CD4-positive, alpha-beta T cell treated with Interleukin-17A for 4 hours (primary cell): ENCODE measurements around the gene RFXANK.
A peak's percentile ranks its signal among the peaks of the same experiment; 100 is the strongest.
"Not testable (repeated sequence)": the region's sequence is repeated elsewhere in the genome, so short reads cannot be mapped to it uniquely, and the experiment has no call there.

ENCODE experiments used
- DNase-seq: peaks from one replicate; pipeline ENCODE4 v3.0.0-alpha.2; 2020; ENCODE audit warnings: mixed read lengths

RFXANK gene, protein sequence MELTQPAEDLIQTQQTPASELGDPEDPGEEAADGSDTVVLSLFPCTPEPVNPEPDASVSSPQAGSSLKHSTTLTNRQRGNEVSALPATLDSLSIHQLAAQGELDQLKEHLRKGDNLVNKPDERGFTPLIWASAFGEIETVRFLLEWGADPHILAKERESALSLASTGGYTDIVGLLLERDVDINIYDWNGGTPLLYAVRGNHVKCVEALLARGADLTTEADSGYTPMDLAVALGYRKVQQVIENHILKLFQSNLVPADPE

DNA sequence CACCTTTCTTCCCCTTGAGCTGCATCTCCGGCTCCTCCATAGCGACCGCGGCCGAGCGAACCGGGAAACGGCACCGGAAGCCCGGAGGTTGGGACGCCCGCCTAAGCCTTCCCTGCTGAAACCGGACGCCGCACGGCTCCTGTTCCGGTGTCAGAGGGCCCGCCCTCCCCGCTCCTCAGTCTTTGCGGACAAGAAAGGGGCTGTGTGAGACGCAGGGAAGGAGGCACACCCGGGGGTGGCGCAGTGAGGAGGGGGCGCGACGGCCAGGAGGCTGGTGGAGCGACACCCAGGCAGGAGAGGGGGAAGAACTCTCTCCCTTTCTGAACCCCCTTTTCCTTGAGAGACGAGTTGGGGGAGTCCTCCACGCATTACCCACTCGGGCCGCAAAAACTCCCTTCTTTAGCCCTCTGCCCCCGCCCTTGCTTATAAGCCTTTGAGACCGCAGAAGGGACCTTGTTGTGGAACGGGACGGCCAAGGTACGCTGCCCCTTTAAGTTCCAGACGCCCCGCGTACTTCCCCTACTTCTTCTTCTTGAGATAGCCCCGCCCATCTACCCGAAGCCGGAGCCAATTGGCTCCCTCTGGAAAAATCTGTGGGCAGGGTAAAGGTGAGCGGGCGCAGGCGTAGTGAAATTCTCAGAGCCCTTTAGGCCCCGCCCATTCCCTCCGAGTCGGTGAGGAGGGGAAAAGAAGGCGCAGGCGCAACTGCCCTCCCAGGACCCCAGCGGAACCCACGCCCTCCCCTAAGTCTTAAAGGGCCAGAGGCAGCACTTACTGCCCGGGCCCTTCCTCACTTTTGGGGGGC, at the start of gene RFXANK, which contains the start of gene BORCS8:
RFXANK (plus strand) TSS at position 181 of the 805 bp plus-strand sequence. CDS start 1,689 bp downstream, outside the sequence.
BORCS8 (minus strand) TSS at position 75 of the 805 bp plus-strand sequence; CDS start at position 40, 35 bp downstream.
- peak; percentile 99 for DNase-seq

DNA sequence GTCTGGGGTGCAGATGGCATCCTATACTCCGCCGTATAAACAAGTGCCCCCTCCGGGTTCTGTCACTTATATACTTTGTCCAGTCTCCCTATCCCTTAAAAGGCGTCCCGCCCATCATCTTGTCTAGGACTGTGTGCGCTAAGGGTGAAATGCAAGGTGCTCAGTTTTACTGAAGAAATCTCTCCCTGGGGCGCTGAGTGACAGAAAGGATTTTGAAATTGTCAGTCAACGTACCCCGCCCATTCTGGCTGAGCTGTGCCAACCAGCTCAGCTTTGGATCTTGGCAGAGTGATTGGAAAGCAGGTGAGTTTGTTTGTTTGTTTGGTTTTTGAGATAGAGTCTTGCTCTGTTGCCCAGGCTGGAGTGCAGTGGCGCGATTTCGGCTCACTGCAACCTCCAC, 49.7 kb upstream of the RFXANK start:
- DNase-seq: no peak

DNA sequence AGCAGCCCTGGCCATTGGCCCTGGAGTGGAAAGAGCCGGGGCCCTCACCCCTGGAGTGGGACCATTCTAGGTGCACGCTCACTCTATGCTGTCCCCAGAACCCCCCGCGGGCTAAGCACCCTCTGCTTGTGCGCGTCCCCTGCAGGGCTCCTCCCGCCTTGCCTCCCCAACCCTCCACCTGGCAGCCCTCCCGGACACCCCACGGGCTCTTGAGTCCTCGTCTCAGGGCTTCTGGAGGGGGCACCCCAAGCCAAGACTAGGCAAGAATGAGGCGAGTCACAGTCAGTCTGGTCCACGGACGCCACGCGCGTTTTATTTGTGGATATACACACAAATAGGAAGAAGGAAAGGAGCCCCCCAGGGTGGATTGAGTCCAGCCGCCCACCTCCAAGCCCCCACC, 46.8 kb upstream of the RFXANK start:
- DNase-seq: no peak

DNA sequence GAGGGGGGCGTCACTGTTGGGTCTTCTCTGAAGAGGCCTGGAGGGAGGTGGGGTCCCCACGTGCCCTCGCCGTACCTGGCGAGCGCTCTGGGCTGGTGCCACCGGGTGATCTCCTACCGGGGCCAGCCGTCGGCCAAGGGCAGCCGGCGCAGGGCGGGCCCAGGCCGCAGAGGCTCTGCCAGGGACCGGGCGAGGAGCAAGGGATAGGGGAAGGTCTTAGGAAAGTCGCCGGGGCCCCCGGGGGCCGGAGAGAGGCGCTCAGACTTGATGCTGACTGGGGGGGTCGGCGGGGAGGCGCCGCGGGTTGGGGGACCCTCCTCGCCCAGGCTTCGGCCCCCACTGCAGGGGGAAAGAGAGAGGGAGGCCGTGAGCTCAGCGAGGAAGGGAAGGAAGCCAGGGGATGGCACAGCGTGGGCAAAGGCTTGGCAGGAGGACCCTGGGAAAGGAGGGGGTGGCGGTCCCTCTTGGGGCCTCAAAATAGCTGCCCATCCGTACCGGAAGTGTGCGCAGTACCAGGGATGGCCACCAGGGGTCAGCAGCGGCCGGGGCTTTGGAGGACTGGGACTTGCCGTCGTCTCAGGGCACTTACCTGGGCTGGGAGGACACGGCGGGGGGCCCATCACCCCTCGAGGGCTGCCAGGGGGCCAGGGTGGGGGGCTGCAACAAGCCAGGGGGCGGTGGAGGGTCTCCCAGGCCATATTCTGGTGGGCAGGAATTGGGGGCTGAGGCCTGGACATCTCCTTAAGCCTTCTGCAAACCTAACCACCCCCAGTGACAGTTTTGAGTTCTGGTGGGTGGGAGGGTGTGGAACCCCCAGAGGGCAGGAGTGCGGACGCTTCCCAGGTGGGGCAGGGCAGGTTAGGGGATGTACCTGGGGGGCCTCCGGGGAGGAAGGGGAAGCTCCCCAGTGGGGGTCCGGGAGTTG, 46.1 kb upstream of the RFXANK start:
- peak; percentile 88 for DNase-seq

DNA sequence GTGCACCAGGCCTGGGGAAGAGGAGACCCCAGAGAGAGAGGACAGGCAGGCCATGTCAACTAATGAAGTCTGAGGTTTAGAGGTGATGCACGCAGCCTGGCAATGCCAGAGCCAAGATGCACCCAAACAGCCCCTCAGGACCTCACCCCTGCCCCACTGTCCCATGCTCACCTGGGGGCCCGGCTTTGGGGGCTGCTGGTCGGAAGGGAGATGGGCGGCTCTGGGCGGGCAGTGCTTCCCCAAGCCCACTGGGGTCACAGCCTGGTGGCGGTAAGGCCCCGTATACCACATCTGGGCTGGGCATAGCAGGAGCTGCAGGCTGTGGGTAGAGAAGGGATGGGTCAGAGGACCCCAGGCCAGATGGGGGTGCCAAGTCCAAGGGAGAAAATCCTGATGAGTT, 45.2 kb upstream of the RFXANK start:
- no peak for DNase-seq

DNA sequence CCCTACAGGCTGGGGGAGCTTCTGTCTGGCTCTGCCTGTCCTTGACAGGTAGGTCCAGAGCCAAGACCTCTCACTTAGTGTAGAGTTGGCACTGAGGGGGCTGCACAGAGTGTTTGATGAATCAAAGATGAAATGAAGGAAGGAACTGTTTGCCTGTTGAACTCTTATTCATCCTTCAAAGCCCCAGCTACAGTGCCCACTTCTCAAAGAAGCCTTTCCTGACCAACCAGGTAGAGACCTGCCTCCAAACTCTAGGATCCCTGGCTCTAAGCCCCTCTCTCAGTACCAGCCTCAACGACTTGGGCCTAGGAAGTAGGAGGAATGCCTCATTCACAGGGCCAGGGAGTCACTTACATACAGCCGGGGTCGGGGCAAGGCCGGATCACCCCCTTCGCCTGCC, 44.7 kb upstream of the RFXANK start:
- DNase-seq: no peak

DNA sequence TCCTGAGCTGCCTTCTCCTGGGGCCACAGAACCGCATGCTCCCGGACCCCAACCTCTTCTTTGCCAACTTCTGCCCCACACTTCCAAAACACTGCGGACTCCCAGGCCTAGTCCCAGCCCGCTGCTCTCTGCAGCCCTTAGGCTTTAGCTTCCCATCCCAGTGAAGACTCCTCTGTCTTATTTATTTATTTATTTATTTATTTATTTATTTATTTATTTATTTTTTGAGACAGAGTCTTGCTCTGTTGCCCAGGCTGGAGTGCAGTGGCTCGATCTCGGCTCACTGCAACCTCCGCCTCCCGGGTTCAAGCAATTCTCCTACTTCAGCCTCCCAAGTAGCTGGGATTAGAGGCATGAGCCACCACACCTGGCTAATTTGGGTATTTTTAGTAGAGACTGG, 43.6 kb upstream of the RFXANK start:
- not testable (repeated sequence) for DNase-seq

DNA sequence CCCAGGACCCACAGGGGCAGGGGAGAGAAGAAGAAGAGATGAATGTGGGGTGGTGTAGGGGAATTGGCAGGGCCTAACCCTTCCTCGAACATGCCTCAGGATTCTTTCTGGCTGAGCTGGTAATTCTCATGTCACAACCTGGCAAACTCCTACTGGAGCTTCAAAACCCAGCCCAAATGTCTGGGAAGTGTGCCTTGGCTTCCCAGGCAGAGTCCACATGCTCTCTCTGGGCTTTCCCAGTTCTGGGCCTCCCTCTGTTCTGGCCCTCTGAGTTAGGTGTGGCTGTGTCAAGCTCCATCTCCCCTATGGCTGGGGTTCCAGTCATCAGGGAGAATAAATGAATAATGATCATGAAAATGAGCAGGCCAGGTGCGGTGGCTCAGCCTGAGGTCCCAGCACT, 42.6 kb upstream of the RFXANK start:
- DNase-seq: no peak

DNA sequence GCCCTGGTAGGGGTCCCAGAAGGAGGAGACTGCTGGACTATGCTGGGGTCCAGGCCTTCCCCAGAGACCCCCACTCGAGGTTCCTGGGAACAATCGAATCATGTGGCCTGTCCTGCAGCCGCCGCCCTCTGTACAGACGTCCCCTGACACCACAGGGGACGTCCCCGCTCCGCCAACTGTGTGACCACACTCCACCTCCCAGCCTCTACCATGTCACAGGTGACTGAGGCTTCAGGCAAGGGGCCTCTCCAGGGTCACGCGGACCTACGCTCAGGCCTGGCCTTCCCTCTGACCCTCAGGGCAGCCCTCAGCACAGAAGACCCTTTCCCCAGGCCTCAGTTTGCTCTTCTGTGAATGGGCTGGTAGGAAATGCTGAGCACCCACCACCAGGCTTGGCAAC, 40.6 kb upstream of the RFXANK start:
- DNase-seq: no peak

DNA sequence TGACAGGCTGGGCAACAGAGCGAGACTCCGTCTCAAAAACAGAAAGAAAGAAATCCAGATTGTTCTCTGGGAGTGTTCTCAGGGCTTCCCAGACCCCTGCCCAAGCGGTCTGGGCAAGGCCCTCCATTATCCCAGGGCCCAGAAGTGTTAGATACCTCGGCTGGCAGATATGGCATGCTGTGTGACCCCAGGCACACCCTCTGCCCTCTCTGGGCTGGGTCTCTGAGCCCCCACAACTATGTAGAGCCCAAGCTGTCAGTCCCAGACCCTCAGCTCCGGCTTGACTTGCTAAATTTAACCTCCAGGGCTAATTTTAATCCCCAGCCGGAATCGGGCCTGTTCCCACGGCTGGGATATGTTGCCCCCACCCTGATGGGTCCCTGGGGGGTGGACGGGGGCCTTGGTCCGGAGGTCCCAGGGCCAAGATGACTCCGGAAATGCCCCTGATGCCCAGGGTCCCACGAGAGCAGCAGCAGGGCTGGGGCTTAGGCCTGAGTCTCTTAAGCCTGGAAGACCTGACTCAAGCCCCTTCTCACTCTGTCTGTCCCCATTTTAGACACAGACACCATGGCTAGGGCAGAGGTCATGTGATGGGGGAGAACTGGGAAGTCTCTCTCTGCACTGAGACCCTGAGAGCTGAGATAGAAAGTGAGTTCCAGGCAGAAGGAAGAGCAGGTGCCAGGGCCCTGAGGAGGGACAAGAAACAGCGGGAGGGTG, 39.2 kb upstream of the RFXANK start:
- no peak for DNase-seq

DNA sequence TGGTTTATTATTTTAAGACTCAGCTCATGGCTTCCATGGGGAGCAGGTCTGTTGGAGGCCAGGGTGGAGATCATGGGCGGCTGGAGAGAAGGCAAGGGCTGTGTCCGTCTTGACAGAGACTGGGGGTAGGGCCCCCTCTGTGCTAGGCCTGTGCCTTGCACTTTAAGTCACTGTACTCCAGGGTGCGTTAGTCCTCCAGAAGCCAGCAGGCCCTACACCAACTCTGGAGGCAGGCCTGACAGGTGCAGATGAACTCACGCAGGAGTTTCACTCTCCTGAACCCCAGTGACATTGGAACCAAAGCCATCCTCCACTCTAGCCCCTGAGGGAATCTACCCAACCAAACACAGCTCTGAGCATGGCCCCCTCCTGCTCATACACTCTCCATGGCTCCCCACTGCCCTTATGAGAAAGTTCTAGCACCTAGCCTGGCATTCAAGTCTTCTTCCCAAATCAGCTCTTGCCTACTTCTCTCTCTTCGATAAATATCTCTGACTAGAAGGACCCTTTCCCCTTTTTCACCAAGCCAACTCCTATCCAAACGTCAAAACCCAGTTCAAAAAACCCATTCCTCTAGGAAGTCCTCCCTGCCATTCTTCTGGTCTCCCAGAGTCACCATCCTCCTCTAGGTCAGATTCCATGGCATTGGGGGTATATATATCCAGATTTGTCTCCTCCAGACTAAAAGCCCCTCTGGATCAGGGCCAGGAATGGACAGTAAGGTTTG, 37.1 kb upstream of the RFXANK start:
- DNase-seq: no peak

DNA sequence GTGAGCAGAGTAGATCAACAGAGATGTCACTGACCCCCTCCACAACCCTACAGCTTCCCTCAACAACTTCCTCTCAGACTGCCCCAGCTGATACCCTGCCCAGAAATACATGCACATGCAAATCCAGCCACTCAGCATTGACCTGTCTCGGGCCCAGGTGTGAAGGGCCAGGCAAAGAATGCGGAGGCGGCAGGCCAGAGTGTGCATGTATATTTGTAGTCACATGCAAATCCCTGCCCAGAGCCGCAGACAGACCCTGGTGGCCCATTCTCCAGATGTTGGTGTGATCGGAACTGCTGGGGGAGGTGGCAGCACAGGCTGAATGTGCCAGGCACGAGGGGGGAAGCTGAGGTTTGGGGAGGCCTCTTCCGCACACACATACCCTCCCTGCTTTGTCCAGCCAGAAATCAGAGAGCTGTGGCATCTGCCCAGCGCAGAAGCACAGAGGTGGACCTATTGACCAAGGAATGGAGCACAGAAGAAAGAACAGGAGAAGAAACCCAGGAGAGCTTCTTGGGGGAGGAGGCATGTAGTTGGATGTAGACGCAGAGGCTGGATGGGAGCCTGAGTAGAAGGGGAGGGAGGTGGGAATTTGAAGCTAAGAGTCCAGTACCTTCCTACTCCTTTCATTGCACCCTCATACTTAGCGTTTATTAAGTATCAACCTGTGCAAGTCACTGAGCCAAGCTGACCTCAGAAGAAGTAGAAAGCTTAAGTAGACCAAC, 36.4 kb upstream of the RFXANK start:
- no peak for DNase-seq

DNA sequence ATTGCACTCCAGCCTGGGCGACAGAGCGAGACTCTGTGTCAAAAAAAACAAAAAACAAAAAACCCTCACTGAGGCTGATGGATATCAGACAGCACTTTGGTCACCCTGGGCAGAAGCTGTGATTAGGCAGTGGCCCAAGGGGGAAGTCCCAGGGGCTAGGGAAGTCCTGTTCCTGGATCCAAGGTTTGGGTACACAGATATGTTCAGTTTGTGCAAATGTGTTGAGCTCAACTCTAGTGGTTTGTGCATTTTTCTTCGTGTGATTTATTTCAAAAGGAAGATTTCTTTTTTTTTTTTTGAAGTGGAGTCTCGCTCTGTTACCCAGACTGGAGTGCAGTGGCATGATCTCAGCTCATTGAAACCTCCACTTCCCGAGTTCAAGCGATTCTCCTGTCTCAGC, 34.2 kb upstream of the RFXANK start:
- DNase-seq: no peak

DNA sequence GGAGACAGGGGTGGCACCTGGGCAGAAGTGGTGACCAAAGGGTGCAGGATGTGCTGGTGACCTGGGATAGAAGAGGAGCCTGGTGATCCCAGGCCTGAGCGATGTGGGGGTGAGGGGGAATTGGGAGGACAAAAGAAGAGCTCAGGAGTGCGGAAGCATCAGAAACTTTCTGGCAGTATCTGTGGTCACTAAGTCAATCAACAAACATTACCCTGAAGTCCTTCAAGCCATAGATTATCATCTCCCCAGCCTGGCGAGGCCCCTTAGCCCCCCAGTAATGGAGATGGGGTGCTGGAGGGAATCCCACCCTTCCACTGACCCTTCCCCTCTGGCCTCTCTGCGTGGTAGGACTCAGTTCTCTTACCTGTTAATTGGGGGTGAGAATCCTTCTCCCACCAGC, 32.5 kb upstream of the RFXANK start:
- DNase-seq: no peak

DNA sequence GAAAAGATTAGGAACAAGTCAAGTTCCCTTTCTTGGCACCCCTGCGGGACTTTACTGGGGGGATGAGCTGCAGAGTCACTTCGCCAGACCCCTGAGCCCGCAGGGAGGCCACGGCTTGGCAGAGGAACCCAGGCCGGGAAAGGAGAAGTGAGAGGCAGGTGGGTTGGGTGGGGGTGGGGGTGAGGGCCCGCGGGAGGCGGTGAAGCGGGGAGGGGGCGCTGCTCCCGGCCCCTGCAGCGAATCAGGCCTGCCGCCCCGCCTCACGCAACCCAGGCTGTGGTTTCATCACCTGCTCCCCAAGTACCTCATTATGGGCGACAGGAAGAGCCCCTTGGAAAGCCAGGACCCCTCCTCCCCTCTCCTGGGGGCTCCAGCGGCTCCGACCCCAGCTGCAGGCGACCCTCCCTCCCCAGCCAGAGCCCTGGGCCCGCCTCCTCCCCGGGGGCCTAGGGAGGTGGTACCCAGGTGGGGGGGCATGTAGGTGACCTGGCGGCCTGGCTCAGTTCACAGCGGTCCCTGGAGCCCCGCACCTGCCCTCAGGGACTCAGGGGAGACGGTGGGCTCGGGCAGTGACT, 31.5 kb upstream of the RFXANK start:
- DNase-seq: no peak

DNA sequence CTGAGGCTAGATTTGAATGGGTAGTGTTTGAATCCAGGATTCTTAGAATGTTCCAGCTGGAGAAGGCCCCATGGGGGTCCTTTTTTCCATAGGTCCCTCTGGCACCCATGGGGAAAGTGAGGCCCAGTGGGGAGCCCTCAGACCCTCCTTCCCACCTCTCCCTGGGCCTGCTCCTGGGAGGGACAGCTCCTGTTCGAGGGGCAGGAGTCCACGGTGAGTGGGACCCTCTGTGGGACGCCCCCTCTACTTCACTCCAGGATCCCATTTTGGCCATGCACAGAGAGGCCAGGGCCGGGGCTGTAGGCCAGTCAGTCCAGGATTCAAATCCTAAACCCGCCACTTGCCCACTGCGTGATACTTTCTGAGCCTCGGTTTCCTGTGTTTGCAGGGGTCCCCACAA, 29.6 kb upstream of the RFXANK start:
- DNase-seq: no peak

DNA sequence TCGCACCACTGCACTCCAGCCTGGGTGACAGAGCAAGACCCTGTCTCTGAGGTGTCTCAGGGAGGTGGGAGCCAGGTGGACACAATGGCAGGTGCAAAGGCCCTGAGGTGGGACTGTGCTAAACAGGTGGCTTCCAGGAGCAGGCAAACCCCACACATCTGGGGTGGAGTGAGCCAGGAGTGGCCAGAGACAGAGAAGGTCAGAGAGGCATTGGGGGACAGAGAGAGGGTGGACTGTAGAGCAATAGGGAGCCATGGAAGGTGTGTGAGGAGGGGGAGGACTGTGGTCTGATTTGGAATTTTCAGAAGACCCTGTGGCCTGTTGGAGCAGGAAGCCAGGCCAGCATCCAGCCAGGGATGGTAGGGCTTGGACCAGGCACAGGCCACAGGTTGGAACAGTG, 26.7 kb upstream of the RFXANK start:
- DNase-seq: no peak

DNA sequence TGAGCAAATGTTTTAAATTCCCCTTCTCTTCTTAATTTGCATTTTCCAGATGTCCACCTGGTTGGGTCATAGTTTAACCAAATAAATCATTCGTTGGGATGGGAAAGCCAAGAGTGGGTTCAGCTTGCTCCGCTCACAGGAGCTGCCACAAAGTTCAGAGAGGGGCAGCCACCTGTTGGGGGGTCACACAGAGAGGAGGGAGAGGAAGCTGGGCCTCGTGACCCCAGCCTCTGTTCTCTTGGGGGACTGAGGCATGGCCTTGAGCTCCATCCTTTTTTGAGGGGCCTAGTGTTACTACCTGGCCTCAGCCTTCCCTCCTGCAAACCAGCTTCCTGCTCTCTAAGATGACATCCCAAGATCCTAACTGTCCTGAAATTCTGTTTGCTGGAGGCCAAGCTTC, 24.4 kb upstream of the RFXANK start:
- DNase-seq: no peak

DNA sequence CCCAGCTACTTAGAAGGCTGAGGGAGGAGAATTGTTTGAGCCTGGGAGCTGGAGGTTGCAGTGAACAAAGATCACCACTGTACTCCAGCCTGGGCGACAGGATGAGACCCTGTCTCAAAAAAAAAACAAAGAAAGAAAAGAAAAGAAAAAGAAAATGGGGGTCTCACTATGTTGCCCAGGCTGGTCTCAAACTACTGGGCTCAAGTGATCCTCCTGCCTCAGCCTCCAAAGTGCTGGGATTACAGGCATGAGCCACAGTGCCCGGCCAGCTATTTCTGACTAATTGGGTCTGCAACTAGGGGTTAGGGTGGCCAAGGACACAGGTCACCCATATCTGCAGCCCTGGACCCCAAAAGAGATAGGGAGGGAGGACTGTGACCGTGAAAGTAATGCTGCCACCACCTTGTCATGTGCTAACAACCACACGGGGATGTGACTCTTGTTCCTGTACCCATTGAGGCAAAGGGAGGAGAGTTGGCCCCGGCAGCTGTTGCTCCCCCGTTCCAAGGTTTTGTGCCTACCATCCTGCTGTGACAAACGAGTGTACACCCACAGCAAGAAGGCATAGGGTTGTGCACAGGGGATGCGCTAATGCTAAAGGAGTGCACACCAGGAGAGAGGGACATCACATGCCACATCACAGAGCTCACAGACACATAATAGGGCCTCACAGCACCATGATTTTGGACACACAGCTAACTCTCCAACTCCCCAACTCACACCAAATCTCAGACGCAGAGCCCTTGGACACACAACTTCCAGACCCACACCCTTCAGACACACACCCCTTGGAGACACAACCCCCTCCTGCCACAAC, 22.6 kb upstream of the RFXANK start:
- DNase-seq: no peak
